ENCODE measurements around the gene PTPRG. TPM values are rescaled to one million over a fixed set of nuclear protein-coding genes. Genes with fewer than 3 reads are reported as not detected.

PTPRG gene
- total RNA-seq, 1 experiment from 2014 or later, result 0.74 TPM

GRCh38 chr3:61828184-61828874 is 267.0 kb downstream of the PTPRG start:
- in situ Hi-C loops (cut with HindIII; ENCODE audit: low pct_unique_long_range_greater_than_20kb, low sequenced_read_pairs), result no loop called here
- CTCF ChIA-PET, result no interaction called here
- TF ChIP-seq SIN3A (IDR thresholded peaks at IDR 0.05; ENCODE audit: borderline replicate concordance, insufficient read depth, low read depth, low read length) (no peak), TCF7L2 (IDR thresholded peaks at IDR 0.05; ENCODE audit: low read depth, low read length) (no peak), POLR2AphosphoS5 (IDR thresholded peaks at IDR 0.05; ENCODE audit: low read depth, low read length) (no peak), CTCF (IDR thresholded peaks at IDR 0.05) (no peak), REST (IDR thresholded peaks at IDR 0.05; ENCODE audit: insufficient read depth in 1 of 2, low read depth in 2 of 2, low read length in 1 of 2) (no peak)

GRCh38 chr3:61828880-61829721 is 267.7 kb downstream of the PTPRG start:
- intact Hi-C loops (cut with micrococcal nuclease; ENCODE audit: unreplicated experiment), result no loop called here
- H3K27ac ChIP-seq (ENCODE audit: low read length), result no peak overlapping the region
- ATAC-seq, result no peak
- DNase-seq (ENCODE audit: low read depth, low spot score), result no peak
- BruUV-seq (replicated peaks), result no TSS peak
- ChIA-PET POLR2A (no interaction called here), CTCF (no interaction called here)
- no peak for TF ChIP-seq SIN3A (IDR thresholded peaks at IDR 0.05; ENCODE audit: borderline replicate concordance, insufficient read depth, low read depth, low read length)
- no peak for TF ChIP-seq TCF7L2 (IDR thresholded peaks at IDR 0.05; ENCODE audit: low read depth, low read length)
- TF ChIP-seq POLR2AphosphoS5 (IDR thresholded peaks at IDR 0.05; ENCODE audit: low read depth, low read length), result no peak
- TF ChIP-seq REST (IDR thresholded peaks at IDR 0.05; ENCODE audit: insufficient read depth in 1 of 2, low read depth in 2 of 2, low read length in 1 of 2), result no peak
- no peak for TF ChIP-seq CTCF (IDR thresholded peaks at IDR 0.05)
- no peak overlapping the region for H3K4me3 ChIP-seq (ENCODE audit: low read depth in 2 of 2, low read length in 2 of 2)
- in situ Hi-C loops (cut with HindIII; ENCODE audit: low pct_unique_long_range_greater_than_20kb, low sequenced_read_pairs), result no loop called here
- H3K9me3 ChIP-seq (ENCODE audit: control insufficient read depth, insufficient read depth, low read depth, low read length), result no peaks in the 10 kb centered on the region
- H3K27me3 ChIP-seq (ENCODE audit: control insufficient read depth, insufficient read depth, low read length), result no peaks in the 10 kb centered on the region
- no peaks in the 10 kb centered on the region for H3K36me3 ChIP-seq (ENCODE audit: control insufficient read depth, insufficient read depth, low read length)
- no peaks in the 10 kb centered on the region for H3K4me1 ChIP-seq (ENCODE audit: control insufficient read depth, insufficient read depth, low read length)

More at GRCh38 chr3:61828184-61828874, 267.0 kb downstream of the PTPRG start:
- BruUV-seq (replicated peaks), result no TSS peak
- POLR2A ChIA-PET, result no interaction called here
- ATAC-seq, result no peak
- no peaks in the 10 kb centered on the region for H3K36me3 ChIP-seq (ENCODE audit: control insufficient read depth, insufficient read depth, low read length)
- no peak overlapping the region for H3K27ac ChIP-seq (ENCODE audit: low read length)
- H3K4me3 ChIP-seq (ENCODE audit: low read depth in 2 of 2, low read length in 2 of 2), result no peak overlapping the region
- H3K4me1 ChIP-seq (ENCODE audit: control insufficient read depth, insufficient read depth, low read length), result no peaks in the 10 kb centered on the region
- no peaks in the 10 kb centered on the region for H3K9me3 ChIP-seq (ENCODE audit: control insufficient read depth, insufficient read depth, low read depth, low read length)
- H3K27me3 ChIP-seq (ENCODE audit: control insufficient read depth, insufficient read depth, low read length), result no peaks in the 10 kb centered on the region
- no peak for DNase-seq (ENCODE audit: low read depth, low spot score)
- intact Hi-C loops (cut with micrococcal nuclease; ENCODE audit: unreplicated experiment), result no loop called here

Data from Panc1 (cell line).